GM19455 (cell line): ENCODE results near the gene FBXL13.
"Not testable (repeated sequence)": the region's sequence is repeated elsewhere in the genome, so short reads cannot be mapped to it uniquely, and the experiment has no call there.

ENCODE experiments used
- ATAC-seq: cut with Tn5 transposase; IDR thresholded peaks from one replicate; pipeline ENCODE4 v1.9.1; 2021; ENCODE audit not compliant: unreplicated experiment

The FBXL13 gene

DNA sequence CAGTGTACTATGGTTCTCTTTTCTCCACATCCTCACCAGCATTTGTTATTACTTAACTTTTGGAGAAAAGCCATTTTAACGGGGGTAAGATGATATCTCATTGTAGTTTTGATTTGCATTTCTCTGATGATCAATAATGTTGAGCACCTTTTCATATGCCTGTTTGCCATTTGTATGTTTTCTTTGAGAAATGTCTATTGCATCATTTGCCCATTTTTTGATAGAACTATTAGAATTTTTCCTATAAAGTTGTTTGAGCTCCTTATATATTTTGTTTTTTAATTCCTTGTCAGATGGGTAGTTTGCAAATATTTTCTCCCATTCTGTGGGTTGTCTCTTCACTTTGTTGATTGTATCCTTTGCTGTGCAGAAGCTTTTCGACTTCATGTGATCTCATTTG is 172.5 kb downstream of the FBXL13 start:
- ATAC-seq, result not testable (repeated sequence)

- no peak for ATAC-seq
These were observed 176.1 kb downstream of the FBXL13 start for GRCh38 chr7:102898532-102898859.

GRCh38 chr7:102897856-102898531 is 176.6 kb downstream of the FBXL13 start:
- no peak for ATAC-seq

GRCh38 chr7:102897211-102897631 is 177.4 kb downstream of the FBXL13 start:
- ATAC-seq, result no peak

- ATAC-seq, result no peak
These were observed 178.0 kb downstream of the FBXL13 start for GRCh38 chr7:102896585-102896984.

- no peak for ATAC-seq
These were observed 179.0 kb downstream of the FBXL13 start for GRCh38 chr7:102895602-102896001.

DNA sequence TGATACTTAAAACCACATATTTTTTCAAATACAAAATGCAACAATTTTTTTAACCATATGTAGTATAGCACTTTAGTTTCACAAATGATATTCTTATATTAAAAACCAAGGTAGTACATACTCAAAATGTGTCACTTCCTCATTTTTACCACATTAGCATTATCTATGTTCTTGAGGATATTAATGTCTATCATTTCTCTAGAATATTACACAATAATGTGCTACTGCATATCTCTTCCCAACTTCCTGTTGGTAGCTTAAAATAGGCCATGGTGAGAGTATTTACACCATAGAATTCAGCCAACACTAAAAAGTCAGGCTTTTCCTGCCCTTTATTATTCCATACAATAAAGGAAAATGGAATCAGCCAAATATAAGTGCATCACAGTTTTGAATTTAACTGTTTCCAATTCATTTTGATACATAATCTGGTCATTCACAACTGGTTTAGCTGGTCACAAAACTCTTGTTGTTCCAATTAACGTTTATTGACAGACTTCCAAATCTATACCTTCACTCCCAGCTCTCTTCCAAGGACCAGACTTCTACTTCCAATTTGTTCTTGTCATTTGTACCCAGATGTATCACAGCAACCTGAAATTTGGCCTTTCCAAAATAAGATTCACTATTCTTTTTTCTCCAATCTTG is 181.8 kb downstream of the FBXL13 start:
- ATAC-seq, result no peak

- no peak for ATAC-seq
These were observed 182.8 kb downstream of the FBXL13 start for GRCh38 chr7:102891693-102892261.

- no peak for ATAC-seq
These were observed 183.5 kb downstream of the FBXL13 start for GRCh38 chr7:102890971-102891692.

- no peak for ATAC-seq
These were observed 184.2 kb downstream of the FBXL13 start for GRCh38 chr7:102890292-102890970.

DNA sequence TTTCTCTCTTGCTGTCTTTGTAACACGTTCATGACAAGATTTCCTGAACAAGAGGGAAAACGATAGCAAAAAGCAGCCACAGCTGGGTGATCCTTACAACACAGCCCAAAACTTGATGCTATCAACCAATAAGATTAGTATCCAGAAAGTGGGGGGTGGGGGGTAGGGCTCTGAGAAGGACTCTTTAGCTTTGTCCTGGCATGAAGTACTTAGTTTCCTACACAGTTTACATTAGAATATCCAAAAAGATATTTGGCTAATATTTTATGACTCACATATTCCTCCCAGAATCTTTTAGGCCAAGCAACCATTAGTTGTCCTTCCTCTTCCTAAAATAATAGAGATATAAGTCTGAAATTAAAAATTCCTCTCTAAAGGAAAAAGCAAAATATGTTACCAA is 184.7 kb downstream of the FBXL13 start:
- no peak for ATAC-seq

- no peak for ATAC-seq
These were observed 185.9 kb downstream of the FBXL13 start for GRCh38 chr7:102888561-102889233.

DNA sequence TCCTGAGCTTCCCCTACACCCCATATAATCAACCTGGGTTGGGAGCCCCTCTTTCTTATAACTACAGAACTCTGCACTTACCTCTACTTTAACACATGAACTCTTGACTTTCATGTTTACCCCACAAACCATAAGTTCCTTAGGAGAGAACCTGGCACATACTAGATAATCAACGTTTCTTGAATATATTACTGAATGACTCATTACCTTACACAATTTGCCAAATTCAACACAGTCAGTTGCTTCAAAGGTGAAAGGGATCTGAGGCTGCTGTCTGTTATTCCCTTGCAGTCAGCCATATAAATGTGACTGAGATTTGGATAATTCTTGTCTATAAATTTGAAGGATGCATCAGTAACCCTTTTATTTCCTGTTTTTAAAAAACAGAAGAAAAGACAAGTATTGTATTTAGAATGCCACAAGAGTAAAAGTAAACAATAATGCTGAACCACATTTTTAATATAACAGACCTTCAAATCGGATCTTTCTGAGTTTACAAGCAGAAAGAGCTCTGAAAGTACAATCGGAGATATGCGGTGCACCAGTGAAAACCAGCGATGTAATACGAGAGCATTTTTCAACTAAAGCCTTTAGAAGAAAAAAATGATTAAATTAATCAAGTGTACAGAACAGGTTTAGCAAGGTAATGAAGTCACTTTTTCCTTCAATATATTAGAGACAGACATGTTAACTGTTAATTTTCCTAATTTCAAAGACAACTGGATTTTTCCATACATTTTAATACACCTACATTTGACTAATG is 191.3 kb downstream of the FBXL13 start:
- no peak for ATAC-seq

DNA sequence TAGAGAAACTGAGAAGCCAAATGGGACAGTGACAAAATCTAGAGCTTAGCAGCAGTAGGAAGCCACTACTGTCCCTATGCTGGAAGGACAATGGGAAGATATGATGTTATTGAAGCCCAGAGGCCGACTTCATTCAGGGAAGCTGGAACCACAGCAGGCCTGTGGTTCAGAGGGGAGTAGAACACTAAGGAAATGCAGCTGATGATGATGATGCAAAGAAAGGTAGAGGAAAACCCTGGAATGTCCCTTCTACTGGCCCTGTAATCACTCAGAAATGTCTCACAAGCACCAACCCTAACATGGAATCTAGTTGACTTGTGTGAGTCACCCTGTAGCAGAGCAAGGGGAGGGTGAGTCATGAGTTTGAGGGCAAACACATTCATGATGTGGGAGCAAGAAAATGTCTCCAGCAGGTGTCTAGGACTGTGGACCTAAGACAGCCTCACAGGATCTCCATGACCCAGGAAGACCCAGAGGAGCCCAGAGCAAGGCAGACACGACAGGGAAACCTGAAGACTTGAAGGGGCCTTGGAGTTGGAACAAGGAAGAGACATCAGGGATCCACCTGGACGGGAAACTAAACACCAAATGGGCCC is 198.8 kb downstream of the FBXL13 start:
- no peak for ATAC-seq

GRCh38 chr7:102874966-102875365 is 199.6 kb downstream of the FBXL13 start:
- ATAC-seq, result no peak

GRCh38 chr7:102874166-102874829 is 200.3 kb downstream of the FBXL13 start:
- ATAC-seq, result peak; percentile 98

DNA sequence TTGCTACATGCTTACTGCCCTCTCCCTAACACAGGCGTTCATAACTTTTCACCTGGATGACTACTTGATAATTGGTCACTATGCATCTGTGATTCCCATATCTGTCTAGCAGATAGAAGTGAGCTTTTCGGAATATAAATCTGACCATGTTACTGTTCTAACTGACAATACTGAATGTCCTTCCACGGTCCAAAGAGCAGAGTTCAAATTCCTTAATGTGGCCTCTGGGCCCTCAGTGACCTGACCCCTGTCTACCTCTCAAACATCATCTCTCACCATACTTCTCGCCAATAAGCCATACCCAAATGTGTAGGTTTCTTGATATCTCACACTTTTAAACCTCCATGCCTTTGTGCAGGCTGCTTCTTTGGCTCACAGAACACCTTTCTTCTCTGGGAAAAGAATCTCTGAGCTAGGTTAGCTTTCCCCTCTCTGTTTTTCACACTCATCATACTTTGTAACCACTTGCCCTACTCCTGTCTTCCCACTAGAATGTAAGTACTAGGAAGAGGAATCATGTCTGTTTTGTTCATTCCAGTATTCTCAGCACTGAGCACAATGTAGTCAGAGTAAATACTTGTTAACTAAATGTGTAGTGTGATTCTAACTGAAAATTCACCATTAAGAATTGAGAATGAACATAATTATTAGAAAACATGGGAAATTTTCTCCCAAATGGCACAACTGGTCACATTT is 201.0 kb downstream of the FBXL13 start:
- peak; percentile 37 for ATAC-seq

DNA sequence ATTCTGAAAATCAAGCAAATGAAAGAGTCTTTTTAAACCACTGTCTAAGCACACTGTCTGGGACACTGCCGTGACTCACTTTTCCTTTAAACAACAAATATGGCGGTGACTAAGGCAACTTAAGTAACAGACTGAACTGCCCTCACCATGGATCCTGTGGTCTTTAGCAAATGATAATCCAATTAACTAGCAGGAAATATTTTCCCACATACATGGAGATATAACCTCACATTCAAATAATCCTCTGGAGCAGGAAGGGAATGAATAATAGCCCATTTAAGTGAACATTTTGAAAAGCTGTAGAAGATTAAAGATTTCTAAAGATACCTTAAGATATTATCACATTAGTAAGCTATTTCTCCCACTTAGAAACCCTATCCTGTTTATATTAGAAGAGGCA is 202.1 kb downstream of the FBXL13 start:
- ATAC-seq, result no peak

DNA sequence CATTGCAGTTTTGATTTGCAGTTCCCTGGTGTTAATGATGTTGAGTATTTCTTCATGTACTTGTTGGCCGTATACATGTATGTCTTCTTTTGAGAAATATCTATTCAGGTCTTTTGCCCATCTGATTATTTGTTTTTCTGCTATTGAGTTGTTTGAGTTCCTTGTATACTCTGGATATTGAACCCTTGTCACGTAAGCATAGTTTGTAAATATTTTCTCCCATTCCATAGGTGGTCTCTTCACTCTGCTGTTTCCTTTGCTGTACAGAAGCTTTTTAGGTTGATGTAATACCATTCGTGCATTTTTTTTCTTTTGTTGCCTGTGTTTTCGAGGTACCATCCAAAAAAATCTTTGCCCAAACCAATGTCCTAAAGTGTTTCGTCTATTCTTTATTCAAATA is 205.4 kb downstream of the FBXL13 start:
- no peak for ATAC-seq
